Measurements from ENCODE around the gene SLC29A4.

DNA sequence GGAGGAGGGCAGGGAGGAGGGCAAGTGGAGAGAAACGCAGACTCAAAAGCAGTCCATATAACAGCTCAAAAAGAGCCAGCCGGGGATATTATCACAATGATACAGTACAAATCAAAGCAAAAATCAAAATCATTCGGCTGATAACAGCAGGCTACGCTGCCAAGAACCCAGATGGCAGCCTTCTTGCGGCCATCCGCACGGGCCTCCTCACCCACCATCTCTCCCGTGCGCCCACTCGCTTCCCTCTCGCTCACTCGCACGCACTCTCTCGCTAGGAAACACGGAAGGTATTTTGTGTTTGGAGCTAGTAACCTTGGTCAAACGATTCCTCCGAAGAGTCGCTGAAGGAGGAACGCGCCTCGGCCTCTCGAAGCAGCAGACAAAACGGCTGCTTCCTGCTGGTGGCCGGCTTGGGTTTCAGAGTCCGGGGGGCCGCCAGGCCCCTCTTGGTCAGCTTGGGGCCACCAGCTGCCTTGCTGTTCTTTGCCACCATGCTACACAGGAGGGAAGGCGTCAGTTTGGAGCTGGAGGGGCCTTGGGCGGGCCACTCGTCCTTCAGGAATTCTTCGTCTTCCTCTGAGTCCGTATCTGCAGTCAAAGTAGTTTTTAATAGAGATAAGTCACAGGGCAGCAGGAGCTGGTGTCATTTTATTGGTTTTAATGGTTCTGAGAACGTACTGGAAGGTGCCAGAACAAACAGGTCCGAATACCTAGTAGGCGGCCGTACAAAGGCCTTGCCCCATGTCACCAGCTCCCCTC lies 68.9 kb downstream of the SLC29A4 start:
- TF ChIP-seq, protein P1, sequence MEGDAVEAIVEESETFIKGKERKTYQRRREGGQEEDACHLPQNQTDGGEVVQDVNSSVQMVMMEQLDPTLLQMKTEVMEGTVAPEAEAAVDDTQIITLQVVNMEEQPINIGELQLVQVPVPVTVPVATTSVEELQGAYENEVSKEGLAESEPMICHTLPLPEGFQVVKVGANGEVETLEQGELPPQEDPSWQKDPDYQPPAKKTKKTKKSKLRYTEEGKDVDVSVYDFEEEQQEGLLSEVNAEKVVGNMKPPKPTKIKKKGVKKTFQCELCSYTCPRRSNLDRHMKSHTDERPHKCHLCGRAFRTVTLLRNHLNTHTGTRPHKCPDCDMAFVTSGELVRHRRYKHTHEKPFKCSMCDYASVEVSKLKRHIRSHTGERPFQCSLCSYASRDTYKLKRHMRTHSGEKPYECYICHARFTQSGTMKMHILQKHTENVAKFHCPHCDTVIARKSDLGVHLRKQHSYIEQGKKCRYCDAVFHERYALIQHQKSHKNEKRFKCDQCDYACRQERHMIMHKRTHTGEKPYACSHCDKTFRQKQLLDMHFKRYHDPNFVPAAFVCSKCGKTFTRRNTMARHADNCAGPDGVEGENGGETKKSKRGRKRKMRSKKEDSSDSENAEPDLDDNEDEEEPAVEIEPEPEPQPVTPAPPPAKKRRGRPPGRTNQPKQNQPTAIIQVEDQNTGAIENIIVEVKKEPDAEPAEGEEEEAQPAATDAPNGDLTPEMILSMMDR (conservative IDR thresholded peaks at IDR 0.05; ENCODE audit: low read depth, low read length) = no peak
- no peak for TF ChIP-seq EZH2 (IDR thresholded peaks at IDR 0.05; ENCODE audit: low read length, unreplicated experiment)

Data from PC-3 (cell line).